Right lung (tissue), 5 donors: ENCODE results near the gene REV1. TPM values are rescaled to one million over a fixed set of nuclear protein-coding genes. Genes with fewer than 3 reads are reported as not detected.

Experiments
- DNase-seq, 2 donors: peaks; one replicate each; pipeline ENCODE4 v3.0.0-alpha.2; 2013
- polyA plus RNA-seq, 5 donors: library from polyadenylated mRNA; unstranded; fragments of 120-200 nt; gene quantifications; one replicate each; pipeline versions ENCODE4 v1.2.1 to v1.2.3, GENCODE V29; 2013; ENCODE audit warnings: inconsistent platforms in 1 of 5, low replicate concordance in 1 of 5; ENCODE audit not compliant: insufficient read length in 5 of 5, insufficient read depth in 1 of 5

REV1 gene
- polyA plus RNA-seq, 5 donors, result 51.8 to 73.4 (median 67.1) TPM

DNA sequence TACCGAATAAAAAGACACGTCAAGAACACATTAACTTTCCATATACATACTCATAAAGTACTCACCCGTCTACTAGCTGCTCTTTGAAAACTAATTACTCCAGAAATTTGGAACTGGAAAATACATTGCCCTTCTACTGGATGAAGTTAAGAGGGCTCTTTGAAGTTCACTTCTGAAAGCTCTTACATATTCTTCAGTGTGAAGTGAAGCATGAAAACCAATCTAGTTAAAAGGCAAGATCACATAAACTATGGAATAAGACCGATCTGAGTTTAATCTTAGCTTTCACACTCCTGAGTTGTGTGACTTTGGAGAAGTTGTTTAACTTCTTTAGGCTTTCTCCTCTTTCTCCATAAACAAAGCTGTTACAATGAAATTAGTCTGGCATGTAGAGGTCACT is 38.5 kb downstream of the REV1 start:
- DNase-seq, result no peak

GRCh38 chr2:99450199-99450598 is 39.6 kb downstream of the REV1 start:
- DNase-seq, result no peak

GRCh38 chr2:99448556-99448955 is 41.3 kb downstream of the REV1 start:
- no peak for DNase-seq

- DNase-seq, result no peak
Observed at GRCh38 chr2:99445065-99445464, 44.8 kb downstream of the REV1 start.

- DNase-seq, result no peak
Observed at GRCh38 chr2:99444222-99444621, 45.6 kb downstream of the REV1 start.

DNA sequence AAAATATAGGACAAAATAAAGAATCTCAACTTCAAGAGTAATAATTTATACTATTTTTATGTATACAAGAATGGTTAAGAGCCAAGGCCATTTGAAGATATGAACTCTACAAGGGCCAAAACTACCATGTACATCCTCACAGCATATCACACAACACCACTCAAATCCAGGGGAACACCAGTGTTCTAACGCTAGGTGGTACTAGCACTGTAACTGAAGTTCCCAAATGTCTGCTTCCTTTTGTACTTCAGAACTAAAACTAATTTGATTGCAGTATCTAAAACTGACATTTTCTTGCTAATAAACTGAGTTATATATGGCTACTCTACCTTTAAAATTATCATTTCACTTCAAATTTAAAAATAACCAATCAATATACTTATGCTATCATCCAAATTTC is 47.0 kb downstream of the REV1 start:
- DNase-seq, result no peak

DNA sequence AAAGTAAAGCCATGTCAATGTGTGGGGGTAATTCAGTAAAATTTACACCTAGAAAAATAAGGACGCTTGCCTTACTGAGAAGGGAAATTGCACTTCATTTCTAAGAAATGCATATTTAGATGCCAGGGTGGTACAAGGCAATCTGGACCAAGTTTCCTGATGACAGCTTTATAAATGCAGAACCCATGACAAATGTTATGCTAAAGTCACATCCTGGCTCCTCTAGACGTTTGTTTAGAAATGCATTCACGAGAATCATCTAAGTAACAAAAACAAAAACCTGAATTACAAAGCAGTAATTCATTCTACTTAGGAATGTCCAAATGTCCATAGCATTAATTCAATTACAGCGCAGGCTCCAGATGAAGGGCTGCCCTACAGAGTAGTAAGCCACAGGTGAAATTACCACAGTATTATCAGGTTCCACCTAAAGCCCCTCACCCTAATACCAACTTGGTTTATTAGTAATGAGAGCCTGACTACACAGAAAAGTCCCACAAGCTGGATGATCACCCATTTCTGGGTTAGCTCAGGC is 49.8 kb downstream of the REV1 start:
- DNase-seq, result no peak

DNA sequence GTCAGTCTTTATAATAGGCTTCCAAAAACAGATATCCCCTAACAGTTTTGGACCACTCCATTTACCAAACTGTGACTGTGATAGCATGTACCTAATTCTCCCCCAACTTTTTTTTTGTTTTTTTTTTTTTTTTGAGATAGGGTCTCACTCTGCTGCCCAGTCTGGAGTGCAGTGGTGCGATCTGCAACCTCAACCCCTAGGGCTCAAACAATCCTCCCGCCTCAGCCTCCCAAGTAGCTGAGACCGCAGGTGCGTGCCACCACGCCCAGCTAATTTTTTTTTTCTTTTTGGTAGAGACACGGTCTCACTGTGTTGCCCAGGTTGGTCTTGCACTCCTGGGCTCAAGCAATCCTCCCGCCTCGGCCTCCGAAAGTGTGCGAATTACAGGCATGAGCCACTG is 52.9 kb downstream of the REV1 start:
- no peak for DNase-seq

GRCh38 chr2:99433340-99433739 is 56.5 kb downstream of the REV1 start:
- DNase-seq, result no peak

GRCh38 chr2:99431587-99432275 is 58.1 kb downstream of the REV1 start:
- DNase-seq, result no peak

DNA sequence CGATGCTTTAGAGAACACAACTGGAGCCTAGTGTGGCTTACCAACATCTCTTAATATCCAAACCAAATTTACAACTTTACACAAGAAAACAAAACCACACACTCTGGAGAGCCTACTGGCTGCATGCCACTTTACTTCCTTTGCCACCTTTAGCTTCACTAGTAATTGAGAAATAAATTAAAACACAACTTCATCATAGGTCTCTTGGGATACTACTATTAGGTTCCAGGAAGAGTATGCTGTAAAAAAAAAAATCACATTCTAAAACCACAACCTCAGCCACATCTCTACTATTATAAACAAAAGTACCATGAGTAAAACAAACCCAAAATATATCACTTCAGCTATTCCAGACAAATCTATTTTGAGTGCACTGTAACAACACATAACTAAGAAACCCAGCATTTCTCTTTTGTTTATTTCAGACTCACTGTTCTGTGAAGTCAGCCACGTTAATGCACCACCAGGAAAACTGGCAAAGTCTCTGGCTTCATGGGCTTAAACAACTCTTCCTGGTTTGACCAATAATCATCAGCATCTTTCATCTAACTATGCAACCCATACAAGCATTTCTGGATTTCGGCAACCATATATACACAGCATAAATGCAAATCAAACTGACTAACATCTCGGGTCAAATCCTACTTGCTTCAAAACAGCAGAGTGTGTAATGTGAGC is 59.1 kb downstream of the REV1 start:
- DNase-seq, result no peak

DNA sequence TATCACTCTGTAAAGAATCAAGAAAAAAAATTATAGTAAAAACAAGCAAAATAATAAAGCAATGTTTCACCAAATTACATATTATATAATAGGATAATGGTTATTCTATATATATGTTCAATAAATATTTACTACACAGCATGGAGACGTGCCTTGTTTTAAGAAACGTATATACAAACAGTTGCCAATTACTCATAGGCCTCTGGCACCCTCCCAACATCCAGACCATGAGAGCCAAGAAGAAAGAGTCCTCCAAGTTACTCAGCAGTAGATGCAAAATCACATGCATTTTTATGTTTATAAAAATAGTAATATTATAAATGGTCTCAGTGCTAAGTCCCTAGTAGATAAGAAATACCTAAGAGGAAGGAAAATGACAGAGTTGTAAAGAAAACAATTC is 64.8 kb downstream of the REV1 start:
- DNase-seq, result peak; percentile 45 to 64

DNA sequence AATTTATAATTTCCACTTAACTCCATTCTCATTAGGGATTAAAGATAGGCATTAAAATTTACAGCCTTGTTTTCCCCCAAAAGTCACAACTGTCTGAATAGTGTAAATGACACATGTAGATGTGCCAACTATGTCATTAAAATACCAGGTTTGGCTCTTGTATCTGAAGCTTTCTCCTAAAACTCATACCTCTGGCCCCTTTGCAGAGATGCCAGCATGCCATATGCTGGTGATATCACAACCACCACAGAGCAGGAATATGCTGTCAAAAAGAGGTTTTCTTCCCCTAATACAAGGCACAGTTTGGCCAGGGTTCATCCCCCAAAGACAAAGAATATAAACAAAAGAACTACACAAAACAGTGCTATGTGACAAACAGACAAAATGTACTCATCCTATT is 65.4 kb downstream of the REV1 start:
- DNase-seq, result no peak

DNA sequence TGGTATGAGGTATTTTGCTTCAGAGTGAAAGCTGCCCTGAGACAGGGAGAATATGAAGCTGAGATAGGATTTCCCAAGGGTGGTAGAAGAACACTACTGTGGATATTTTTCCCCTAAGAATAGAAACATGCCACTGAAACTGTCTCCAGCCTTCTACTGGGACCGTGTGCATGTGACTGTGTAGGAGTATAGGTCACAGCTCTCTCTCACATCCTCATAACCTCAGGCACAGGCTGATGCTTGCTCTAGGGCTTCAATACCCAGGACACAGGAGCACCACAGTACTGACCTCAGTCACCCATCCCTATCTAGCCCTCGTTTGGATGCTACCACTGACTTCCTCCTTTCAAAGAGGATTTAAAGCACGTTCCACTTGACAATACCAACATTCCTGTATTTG is 67.2 kb downstream of the REV1 start:
- DNase-seq, result no peak

DNA sequence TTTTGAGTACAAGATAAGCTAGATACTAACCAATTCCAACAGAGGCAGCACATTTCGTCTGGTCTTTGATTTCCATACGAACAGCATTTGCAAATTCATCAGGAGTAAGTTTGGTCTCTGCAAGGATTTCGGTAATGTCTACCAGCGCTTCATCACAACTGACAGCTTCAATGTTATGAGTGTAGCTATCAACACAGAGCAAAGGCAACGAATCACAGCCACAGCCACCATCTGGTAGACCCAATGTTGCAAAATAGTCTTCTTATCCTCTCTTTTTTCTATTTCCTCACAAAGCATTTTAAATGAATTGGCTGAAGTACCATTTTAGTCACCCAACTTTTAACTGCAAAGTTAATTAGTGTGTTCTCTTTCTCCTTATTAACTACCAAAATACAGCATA is 68.3 kb downstream of the REV1 start:
- DNase-seq, result peak; percentile 31 to 51

- no peak for DNase-seq
Observed at GRCh38 chr2:99420751-99421299, 69.0 kb downstream of the REV1 start.

- no peak for DNase-seq
Observed at GRCh38 chr2:99420031-99420430, 69.8 kb downstream of the REV1 start.

DNA sequence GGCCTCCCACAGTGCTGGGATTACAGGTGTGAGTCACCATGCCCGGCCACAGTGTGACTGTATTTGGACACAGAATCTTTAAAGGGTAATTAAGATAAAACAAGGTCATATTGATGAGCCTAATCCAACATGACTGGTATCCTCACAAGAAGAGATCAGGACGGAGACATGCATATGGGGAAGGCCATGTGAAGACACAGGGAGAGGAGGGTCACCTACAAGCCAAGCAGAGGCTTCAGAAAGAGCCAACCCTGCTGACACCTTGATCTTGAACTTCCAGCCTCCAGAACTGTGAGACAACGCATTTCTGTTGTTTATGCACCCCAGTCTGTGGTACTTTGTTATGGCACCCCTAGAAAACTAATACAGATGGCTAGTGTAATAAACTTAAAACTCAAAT is 72.4 kb downstream of the REV1 start:
- DNase-seq, result no peak

DNA sequence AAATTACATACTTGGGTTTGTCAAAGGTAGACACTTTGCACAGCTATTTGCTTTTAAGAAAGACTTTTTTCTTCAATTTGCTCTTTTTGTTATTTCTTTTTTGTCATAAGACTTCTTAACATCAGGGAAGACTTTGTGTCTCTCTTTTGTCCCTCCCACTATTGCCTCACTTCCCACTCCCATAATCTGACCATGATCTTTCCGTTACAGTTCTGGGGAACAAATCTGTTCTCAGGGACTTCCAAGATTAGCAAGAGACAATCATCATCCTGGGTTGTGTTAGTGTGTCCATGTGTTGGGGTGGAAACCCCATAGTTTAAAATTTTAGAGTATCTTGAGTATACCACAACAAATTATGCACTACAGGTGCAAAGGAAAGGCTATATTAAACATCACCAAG is 75.3 kb downstream of the REV1 start:
- no peak for DNase-seq

DNA sequence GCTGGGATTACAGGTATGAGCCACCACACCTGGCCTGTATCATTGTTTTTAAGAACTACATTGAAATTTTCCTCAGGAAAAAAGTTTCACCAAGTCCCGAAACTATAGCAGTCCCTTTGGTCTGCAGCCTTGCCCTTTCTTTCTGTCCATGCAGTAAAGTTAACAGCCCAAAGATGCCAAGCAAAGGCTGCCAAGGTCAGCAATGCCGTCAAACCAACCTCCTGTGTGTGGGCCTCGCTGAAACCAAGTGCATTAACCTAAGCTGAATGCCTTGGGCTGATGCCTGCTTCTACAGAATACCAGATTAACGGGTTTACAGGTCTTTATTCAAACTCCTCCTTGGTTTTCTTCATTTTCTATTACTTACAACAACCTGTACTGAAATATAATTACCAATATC is 79.5 kb downstream of the REV1 start:
- DNase-seq, result no peak

- no peak for DNase-seq
Observed at GRCh38 chr2:99406137-99406536, 83.7 kb downstream of the REV1 start.

DNA sequence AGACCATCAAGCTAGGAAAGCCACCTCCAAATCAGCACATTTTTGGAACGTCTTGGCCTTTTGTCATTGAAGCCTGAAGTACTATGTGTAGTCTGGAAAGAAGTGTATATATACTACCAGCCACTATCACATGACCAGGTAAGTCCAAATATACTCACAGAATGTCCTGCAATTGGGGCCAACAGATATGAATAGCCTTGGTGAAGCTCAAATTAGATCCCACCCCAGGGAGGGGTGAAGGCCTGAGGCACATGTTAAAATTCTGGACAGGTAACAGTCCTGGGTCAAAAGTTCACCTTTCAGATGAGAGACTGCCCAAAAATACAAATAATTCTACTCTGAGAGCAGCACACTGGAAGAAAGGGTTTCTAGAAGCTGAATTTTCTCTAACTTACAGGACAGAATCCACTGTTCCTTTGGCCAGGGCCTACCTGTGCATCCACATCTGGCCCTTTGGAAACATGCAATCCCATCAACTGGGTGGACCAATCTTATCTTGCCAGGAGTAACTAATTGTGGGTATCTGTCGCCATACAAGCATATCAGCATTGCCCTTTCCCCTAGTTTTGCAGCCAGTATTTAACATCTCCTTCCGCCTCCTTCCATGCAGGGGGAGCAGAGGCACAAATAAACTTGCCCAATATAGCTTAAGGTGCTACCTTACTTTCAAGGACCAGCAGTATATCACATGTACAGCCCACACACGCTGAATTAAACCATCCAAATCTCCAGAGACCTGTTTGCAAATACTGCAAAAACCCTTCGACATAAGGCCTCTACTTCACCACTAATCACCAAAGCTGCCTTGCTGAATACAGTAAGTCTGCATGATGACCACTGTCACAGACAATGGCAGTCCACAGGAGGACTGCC is 84.8 kb downstream of the REV1 start:
- no peak for DNase-seq
